ENCODE measurements around the gene SHISA9. TPM values are rescaled to one million over a fixed set of nuclear protein-coding genes. Genes with fewer than 3 reads are reported as not detected.

SHISA9 gene
- total and polyA plus RNA-seq, 2 of the 4 experiments (the other 2 are of a cell fraction): under 0.01 TPM; not detected in 1

DNA sequence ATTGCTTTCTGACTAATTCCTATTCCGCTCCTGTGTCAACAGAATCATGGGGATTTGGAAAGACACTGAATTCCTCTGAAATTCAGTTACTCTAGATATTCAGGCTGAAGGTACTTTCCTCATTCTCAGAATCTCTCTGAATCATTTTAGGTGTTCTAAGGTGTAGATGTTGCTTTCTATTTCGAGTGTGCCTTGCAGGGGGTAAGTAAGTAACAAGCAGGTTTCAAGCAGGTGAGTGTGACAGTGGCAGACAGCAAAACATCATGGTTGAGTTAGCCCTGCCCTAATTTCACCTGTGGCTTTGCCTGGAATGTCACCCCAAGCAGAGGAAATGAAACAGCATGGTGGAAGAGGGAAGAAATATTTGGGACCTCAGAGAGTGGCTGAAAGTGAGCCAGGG is 75.1 kb downstream of the SHISA9 start:
- ChIA-PET CTCF (no interaction called here), POLR2A (ENCODE audit: unreplicated experiment) (no interaction called here)
- in situ Hi-C loops (cut with MboI; ENCODE audit: low sequenced_read_pairs): no loop called here
- Histone ChIP-seq H3K27ac (ENCODE audit: insufficient read depth, low read length) (no peak overlapping the region), H2BK20ac (ENCODE audit: low read depth, low read length) (no peak overlapping the region), H2AK5ac (ENCODE audit: low read depth, low read length) (no peak overlapping the region), H3K36me3 (ENCODE audit: control insufficient read depth, insufficient read depth, low read length) (no peaks in the 10 kb centered on the region), H4K5ac (ENCODE audit: low read depth, low read length) (no peak overlapping the region), H3K79me1 (ENCODE audit: low read depth in 1 of 2, low read length in 2 of 2) (no peaks in the 10 kb centered on the region), H3K4ac (ENCODE audit: low read depth, low read length) (no peak overlapping the region), H3K9me3 (ENCODE audit: control insufficient read depth, insufficient read depth, low read length) (peaks cover 6% of the 10 kb centered on the region), H3K14ac (replicated peaks; ENCODE audit: low read depth, low read length) (no peak overlapping the region), H3K56ac (ENCODE audit: extremely low read depth, insufficient read depth, low read length) (no peak overlapping the region), H2AK9ac (replicated peaks; ENCODE audit: low read depth, low read length, poor library complexity) (no peak overlapping the region), H3K23ac (ENCODE audit: low read depth, low read length) (no peak overlapping the region), H4K91ac (ENCODE audit: insufficient read depth, low read depth, low read length) (no peak overlapping the region), H3K4me1 (ENCODE audit: control insufficient read depth, insufficient read depth, low read length) (no peaks in the 10 kb centered on the region), H3K4me3 (ENCODE audit: insufficient read depth, low read depth, low read length) (no peak overlapping the region), H4K20me1 (ENCODE audit: insufficient read depth, low read length) (no peaks in the 10 kb centered on the region), H3K9me1 (ENCODE audit: insufficient read depth, low read length) (no peaks in the 10 kb centered on the region), H2BK5ac (ENCODE audit: low read depth, low read length, poor library complexity, severe bottlenecking) (no peak overlapping the region), H2AFZ (replicated peaks; ENCODE audit: low read length, poor library complexity) (no peak overlapping the region), H2BK120ac (ENCODE audit: low read depth, low read length) (no peak overlapping the region), H3K4me2 (ENCODE audit: low read depth, low read length) (no peak overlapping the region), H3K27me3 (ENCODE audit: control insufficient read depth, insufficient read depth, low read length) (no peaks in the 10 kb centered on the region), H4K8ac (ENCODE audit: low read depth in 2 of 2, low read length in 2 of 2) (no peak overlapping the region), H3K18ac (ENCODE audit: low read depth, low read length) (no peak overlapping the region), H2BK15ac (ENCODE audit: low read depth, low read length) (no peak overlapping the region), H3K9ac (ENCODE audit: low read depth, low read length) (no peak overlapping the region)
- WGBS, 2 experiments (ENCODE audit: extremely low coverage in 2 of 2, insufficient read length in 1 of 2): no CpG with 5 or more reads among the region's 2 CpGs
- intact Hi-C loops (cut with micrococcal nuclease): no loop called here
- no peak for ATAC-seq (ENCODE audit: low read depth)
- DNase-seq: no peak
- TF ChIP-seq ELK1 (IDR thresholded peaks at IDR 0.05; ENCODE audit: borderline replicate concordance, low read depth, low read length): no peak
- TF ChIP-seq MAZ (IDR thresholded peaks at IDR 0.05; ENCODE audit: borderline replicate concordance, low read depth, low read length): no peak
- dilution Hi-C loops (cut with HindIII; ENCODE audit: low sequenced_read_pairs, unreplicated experiment): no loop called here
- BruUV-seq (replicated peaks): no TSS peak
